ENCODE data around the gene TEAD3.
"Not testable (repeated sequence)": the region's sequence is repeated elsewhere in the genome, so short reads cannot be mapped to it uniquely, and the experiment has no call there.

The TEAD3 gene

DNA sequence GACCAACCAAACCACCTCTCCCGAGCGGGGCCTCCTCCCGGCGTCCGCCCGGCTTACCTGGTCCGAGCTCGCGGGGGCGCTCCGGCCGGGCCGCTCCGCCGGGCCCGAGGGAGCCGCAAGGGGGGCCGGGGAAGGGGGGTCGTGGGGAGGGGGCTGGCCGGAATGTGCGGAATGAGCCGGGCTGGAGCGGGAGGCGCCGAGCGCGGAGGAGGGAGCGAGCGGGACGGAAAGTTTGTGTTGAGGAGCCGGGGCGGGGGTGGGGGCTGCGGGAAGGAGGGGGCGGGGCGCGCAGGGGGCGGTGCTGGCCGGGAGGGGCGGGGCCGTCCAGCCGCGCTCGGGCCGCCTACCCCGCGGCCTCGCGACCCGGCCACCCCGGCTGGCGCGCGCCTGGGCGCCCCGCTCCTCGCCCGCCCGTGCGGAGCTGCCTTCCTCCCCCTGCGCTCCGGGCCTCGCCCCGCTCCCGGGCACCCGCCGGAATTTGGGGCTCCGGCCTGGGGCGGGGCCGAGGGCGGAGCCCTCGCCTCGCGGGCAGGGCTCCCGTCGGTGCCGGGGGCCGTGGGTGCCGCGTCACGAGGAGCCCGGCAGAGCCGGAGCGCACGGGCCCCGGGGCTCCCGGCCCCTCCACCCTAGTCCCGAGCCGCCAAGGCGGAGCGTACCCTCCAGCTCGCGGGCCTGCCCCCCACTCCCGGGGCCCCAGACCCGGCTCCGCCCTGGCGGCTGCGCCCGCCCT lies at the start of gene TEAD3:
TSS of gene TEAD3 (minus strand) at position 239 of the 730 bp plus-strand sequence.
- no peaks in the 10 kb centered on the region for H3K9me3 Mint-ChIP-seq
- peak within 1 kb of the TSS; percentile 73 for H3K4me3 Mint-ChIP-seq
- ATAC-seq (replicated peaks; ENCODE audit: extremely low read depth, poor library complexity, severe bottlenecking) = peak; percentile 35
- peak in 1 of 2 donors; percentile 17 for DNase-seq (ENCODE audit: low spot score in 2 of 2)
- H3K4me1 Mint-ChIP-seq = peaks cover 24% of the 10 kb centered on the region
- no peaks in the 10 kb centered on the region for H3K36me3 Mint-ChIP-seq (ENCODE audit: insufficient read depth)
- H3K27me3 Mint-ChIP-seq = peaks cover 34% of the 10 kb centered on the region
- no peak within 1 kb of the TSS for H3K27ac Mint-ChIP-seq (ENCODE audit: low read depth)

DNA sequence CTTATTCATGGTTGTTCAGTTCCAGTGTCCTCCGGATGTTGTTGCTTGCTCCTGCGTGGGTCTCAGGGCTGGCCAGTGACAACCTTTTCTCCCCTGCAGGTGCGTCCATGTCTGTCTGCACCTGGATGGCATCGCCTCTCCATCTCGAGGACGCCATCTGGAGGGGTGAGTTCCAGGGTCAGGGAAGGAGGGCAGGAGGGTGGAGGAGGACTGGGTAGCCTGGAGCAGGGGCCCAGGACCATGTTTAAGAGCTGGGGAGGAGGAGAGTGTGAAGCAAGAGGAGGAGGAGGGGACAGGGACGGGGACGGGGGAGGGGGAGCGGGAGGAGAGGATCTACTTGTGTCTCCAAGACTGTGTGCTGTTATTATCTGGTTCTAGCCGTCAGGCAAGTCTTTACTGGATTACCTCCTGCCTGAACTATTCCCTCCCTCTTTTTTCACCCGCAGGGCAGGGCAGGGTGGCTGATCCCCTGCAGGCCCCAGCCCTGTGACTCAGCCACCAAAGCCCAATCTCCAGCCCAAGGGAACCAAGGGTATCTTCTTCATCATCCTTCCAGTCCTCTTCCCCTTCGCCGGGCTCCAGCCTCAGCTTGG lies 48.0 kb upstream of the TEAD3 start:
- no peak for ATAC-seq (replicated peaks; ENCODE audit: extremely low read depth, poor library complexity, severe bottlenecking)
- H3K27me3 Mint-ChIP-seq = peaks cover 5% of the 10 kb centered on the region
- no peak overlapping the region for H3K4me3 Mint-ChIP-seq
- H3K27ac Mint-ChIP-seq (ENCODE audit: low read depth) = no peak overlapping the region
- H3K9me3 Mint-ChIP-seq = no peaks in the 10 kb centered on the region
- H3K4me1 Mint-ChIP-seq = no peaks in the 10 kb centered on the region
- no peak for DNase-seq (ENCODE audit: low spot score in 2 of 2)
- H3K36me3 Mint-ChIP-seq (ENCODE audit: insufficient read depth) = peaks cover 2% of the 10 kb centered on the region

DNA sequence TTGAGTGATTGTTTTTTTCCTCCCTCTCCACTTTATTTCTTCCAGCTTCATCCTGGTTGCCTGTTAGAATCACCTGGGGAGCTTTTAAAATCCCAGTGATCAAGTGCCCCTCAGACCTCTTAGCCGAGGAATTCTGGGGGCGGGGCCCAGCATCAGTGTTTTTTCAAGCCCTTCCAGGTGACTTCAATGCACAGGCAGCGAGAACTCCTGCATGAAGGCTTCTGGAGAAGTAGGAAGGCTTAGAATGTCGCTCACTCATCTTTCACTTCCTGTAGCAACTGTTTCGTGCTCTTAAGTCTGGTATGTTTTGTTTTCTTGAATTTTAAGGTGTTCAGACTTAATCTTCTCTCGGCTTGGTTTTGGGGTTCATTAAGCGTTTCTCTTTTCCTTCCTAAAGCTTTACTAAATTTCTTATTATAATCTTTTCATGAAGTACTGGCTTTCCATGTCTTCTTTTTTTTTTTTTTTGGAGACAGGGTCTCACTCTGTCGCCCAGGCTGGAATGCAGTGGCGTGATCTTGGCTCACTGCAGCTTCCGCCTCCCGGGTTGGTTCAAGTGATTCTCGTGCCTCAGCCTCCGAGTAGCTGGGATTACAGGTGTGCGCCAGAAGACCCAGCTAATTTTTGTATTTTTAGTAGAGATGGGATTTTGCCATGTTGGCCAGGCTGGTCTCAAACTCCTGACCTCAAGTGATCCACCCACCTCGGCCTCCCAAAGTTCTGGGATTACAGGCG lies 46.7 kb upstream of the TEAD3 start:
- DNase-seq (ENCODE audit: low spot score in 2 of 2) (no peak), ATAC-seq (replicated peaks; ENCODE audit: extremely low read depth, poor library complexity, severe bottlenecking) (no peak)
- Mint-ChIP-seq H3K4me1 (no peaks in the 10 kb centered on the region), H3K27me3 (no peaks in the 10 kb centered on the region), H3K36me3 (ENCODE audit: insufficient read depth) (peaks cover 2% of the 10 kb centered on the region), H3K9me3 (no peaks in the 10 kb centered on the region), H3K4me3 (no peak overlapping the region), H3K27ac (ENCODE audit: low read depth) (peak overlapping the region; percentile 60)

DNA sequence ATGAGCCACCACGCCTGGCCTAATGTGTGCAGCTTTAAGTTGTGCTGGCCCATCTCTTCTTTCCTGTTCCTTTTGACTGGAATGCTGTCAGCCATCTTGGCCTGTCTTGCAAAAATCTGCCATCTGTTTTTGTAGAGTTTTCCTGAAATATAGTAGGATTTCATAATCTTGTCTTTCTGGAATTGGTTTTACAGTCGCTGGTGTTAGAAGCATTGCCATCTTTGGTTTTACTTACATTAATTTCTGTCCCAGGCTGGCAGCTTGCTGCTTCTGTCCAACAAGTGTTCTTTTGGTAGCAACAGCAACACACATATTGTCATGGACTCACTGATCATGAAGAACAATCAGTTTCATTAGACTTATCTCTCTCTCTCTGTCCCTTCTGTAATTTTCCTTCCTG lies 45.0 kb upstream of the TEAD3 start:
- no peak for ATAC-seq (replicated peaks; ENCODE audit: extremely low read depth, poor library complexity, severe bottlenecking)
- Mint-ChIP-seq H3K4me1 (no peaks in the 10 kb centered on the region), H3K27me3 (no peaks in the 10 kb centered on the region), H3K36me3 (ENCODE audit: insufficient read depth) (no peaks in the 10 kb centered on the region), H3K9me3 (no peaks in the 10 kb centered on the region), H3K27ac (ENCODE audit: low read depth) (no peak overlapping the region), H3K4me3 (no peak overlapping the region)
- no peak for DNase-seq (ENCODE audit: low spot score in 2 of 2)

DNA sequence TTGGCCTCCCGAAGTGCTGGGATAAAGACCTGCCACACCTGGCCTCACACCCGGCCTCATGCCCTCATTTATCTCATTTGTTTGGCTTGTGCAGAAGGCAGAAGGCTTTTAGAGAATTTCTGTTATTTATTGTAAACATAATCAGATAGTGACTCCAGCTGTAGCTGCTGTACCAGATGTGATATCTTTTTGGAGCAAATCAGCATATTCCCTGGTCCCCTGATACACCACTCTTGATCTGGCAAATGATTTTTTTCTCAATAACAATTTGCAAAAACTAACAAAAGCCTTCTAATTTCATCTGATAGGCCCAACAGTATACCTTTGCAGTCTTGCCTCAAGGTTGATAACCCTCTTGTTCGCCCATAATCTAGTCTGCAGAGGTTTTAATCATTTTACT lies 42.3 kb upstream of the TEAD3 start:
- Mint-ChIP-seq H3K4me1 (peaks cover 5% of the 10 kb centered on the region), H3K27ac (ENCODE audit: low read depth) (no peak overlapping the region), H3K4me3 (no peak overlapping the region), H3K36me3 (ENCODE audit: insufficient read depth) (no peaks in the 10 kb centered on the region), H3K9me3 (no peaks in the 10 kb centered on the region), H3K27me3 (peaks cover 16% of the 10 kb centered on the region)
- DNase-seq (ENCODE audit: low spot score in 2 of 2) (no peak), ATAC-seq (replicated peaks; ENCODE audit: extremely low read depth, poor library complexity, severe bottlenecking) (no peak)

DNA sequence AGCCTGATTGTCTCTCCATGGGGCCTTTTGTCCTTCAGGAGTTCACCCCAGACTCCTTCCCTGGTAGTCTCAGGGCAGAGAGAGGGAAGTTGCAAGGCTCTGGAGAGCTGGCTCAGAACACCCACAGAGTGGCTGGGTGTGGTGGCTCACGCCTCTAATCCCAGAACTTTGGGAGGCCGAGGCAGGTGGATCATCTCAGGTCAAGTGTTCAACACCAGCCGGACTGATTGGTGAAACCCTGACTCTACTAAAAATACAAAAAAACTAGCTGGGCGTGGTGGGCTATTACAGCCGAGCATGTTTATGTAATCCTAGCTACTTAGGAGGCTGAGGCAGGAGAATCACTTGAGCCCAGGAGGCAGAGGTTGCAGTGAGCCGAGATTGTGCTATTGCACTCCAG lies 39.0 kb upstream of the TEAD3 start:
- not testable (repeated sequence) for H3K4me3 Mint-ChIP-seq; H3K36me3 Mint-ChIP-seq (ENCODE audit: insufficient read depth); H3K27ac Mint-ChIP-seq (ENCODE audit: low read depth); H3K4me1 Mint-ChIP-seq; H3K9me3 Mint-ChIP-seq; ATAC-seq (replicated peaks; ENCODE audit: extremely low read depth, poor library complexity, severe bottlenecking); DNase-seq (ENCODE audit: low spot score in 2 of 2)
- peaks cover 21% of the 10 kb centered on the region for H3K27me3 Mint-ChIP-seq

DNA sequence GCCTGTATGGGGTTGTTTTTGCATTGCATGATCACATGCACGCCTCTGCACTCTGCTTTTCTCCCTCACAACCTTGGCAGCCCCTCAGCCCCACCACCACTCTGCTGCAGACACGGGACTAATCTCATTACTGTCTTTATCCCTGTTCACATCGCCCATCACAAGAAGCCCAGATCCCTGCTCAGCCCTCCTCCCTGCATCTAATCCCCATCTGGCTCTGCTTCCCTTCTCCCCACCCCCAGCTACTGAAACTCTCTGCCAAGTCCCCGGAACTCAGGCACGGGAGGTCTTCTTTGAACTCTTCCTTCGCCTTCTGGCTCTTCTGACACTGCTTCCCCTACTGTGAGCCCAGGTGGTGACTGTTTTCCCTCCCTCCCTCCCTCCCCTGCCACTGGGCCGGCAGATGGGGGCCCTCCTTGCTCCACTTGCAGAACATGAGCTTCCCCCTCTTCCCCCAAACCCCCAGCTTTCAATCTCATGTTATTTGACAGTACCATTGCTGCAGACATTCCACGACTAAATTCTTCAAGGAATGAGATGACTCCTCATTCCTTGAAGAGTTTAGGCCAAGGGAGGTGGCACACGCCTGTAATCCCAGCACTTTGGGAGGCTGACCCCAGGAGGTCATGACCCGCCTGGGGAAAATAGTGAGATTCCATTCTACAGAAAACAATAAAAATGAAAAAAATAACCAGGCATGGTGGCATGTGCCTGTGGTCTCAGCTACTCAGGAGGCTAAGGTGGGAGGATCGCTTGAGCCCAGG lies 37.7 kb upstream of the TEAD3 start:
- DNase-seq (ENCODE audit: low spot score in 2 of 2) = no peak
- H3K36me3 Mint-ChIP-seq (ENCODE audit: insufficient read depth) = peaks cover 4% of the 10 kb centered on the region
- no peak for ATAC-seq (replicated peaks; ENCODE audit: extremely low read depth, poor library complexity, severe bottlenecking)
- peaks cover 6% of the 10 kb centered on the region for H3K4me1 Mint-ChIP-seq
- H3K27me3 Mint-ChIP-seq = peaks cover 21% of the 10 kb centered on the region
- H3K4me3 Mint-ChIP-seq = no peak overlapping the region
- no peak overlapping the region for H3K27ac Mint-ChIP-seq (ENCODE audit: low read depth)
- no peaks in the 10 kb centered on the region for H3K9me3 Mint-ChIP-seq

DNA sequence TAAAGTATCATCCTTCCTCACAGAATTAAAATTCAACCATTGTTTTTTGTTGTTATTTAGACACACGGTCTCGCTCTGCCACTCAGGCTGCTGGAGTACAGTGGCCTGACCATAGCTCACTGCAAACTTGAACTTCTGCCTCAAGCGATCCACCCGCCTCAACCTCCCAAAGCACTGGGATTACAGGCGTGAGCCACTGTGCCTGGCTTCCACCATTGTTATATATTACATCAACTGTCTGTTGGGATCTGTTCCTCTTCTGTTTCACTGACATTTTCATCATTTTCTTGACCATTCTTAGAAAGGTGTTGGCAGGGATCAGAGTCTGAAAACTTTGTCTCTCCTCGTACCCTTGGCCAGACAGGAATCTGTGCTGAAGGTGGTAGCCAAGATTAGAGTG lies 37.1 kb upstream of the TEAD3 start:
- H3K4me1 Mint-ChIP-seq = peaks cover 6% of the 10 kb centered on the region
- DNase-seq (ENCODE audit: low spot score in 2 of 2) = no peak
- peaks cover 21% of the 10 kb centered on the region for H3K27me3 Mint-ChIP-seq
- peaks cover 4% of the 10 kb centered on the region for H3K36me3 Mint-ChIP-seq (ENCODE audit: insufficient read depth)
- no peak for ATAC-seq (replicated peaks; ENCODE audit: extremely low read depth, poor library complexity, severe bottlenecking)
- H3K27ac Mint-ChIP-seq (ENCODE audit: low read depth) = no peak overlapping the region
- no peaks in the 10 kb centered on the region for H3K9me3 Mint-ChIP-seq
- no peak overlapping the region for H3K4me3 Mint-ChIP-seq

DNA sequence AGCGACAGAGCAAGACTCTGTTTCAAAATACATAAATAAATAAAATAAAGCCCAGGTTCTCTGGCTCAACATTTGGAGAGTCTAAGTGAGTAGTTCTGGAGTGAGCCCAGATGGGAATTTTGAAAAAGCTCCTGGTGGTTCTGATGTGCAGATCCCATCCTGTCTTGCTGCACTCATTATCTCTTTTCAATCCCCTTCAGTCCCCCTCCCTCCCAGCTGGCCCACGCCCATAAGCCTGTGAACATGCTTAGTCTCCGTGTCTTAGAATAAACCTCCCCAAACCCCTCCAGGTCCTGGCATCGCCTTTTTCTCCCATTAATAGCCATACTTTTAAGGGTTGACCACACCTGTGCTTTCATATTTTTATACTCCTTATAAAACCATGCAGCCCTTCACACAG lies 35.2 kb upstream of the TEAD3 start:
- Mint-ChIP-seq H3K27me3 (peaks cover 21% of the 10 kb centered on the region), H3K4me1 (peaks cover 6% of the 10 kb centered on the region), H3K4me3 (no peak overlapping the region), H3K36me3 (ENCODE audit: insufficient read depth) (peaks cover 4% of the 10 kb centered on the region), H3K9me3 (no peaks in the 10 kb centered on the region), H3K27ac (ENCODE audit: low read depth) (no peak overlapping the region)
- ATAC-seq (replicated peaks; ENCODE audit: extremely low read depth, poor library complexity, severe bottlenecking) = no peak
- DNase-seq (ENCODE audit: low spot score in 2 of 2) = no peak

DNA sequence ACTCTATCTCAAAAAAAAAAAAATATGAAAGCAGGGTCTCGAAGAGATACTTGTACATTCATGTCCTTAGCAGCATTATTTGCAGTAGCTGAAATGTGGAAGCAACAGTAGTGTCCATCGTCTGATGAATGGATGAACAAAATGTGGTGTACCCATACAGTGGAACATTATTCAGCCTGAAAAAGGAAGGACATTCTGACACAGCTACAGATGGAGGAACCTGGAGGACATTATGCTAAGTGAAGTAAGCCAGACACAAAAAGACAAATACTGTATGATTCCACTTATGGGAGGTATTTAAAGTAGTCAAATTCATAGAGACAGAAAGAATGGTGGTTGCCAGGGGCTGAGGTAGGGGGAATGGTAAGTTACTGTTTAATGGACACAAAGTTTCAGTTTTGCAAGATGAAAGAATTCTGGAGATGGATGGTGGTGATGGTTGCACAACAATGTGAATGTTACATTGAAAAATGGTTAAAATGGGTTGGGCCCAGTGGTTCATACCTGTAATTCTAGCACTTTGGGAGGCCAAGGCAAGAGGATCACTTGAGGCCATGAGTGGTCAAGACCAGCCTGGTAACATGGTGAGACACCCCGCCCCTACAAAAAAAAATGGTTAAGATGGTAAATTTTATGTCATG lies 27.6 kb upstream of the TEAD3 start:
- Mint-ChIP-seq H3K36me3 (ENCODE audit: insufficient read depth) (peaks cover 6% of the 10 kb centered on the region), H3K27ac (ENCODE audit: low read depth) (peak overlapping the region; percentile 62), H3K4me1 (peaks cover 28% of the 10 kb centered on the region), H3K9me3 (no peaks in the 10 kb centered on the region), H3K27me3 (no peaks in the 10 kb centered on the region), H3K4me3 (no peak overlapping the region)
- ATAC-seq (replicated peaks; ENCODE audit: extremely low read depth, poor library complexity, severe bottlenecking) (no peak), DNase-seq (ENCODE audit: low spot score in 2 of 2) (no peak)

DNA sequence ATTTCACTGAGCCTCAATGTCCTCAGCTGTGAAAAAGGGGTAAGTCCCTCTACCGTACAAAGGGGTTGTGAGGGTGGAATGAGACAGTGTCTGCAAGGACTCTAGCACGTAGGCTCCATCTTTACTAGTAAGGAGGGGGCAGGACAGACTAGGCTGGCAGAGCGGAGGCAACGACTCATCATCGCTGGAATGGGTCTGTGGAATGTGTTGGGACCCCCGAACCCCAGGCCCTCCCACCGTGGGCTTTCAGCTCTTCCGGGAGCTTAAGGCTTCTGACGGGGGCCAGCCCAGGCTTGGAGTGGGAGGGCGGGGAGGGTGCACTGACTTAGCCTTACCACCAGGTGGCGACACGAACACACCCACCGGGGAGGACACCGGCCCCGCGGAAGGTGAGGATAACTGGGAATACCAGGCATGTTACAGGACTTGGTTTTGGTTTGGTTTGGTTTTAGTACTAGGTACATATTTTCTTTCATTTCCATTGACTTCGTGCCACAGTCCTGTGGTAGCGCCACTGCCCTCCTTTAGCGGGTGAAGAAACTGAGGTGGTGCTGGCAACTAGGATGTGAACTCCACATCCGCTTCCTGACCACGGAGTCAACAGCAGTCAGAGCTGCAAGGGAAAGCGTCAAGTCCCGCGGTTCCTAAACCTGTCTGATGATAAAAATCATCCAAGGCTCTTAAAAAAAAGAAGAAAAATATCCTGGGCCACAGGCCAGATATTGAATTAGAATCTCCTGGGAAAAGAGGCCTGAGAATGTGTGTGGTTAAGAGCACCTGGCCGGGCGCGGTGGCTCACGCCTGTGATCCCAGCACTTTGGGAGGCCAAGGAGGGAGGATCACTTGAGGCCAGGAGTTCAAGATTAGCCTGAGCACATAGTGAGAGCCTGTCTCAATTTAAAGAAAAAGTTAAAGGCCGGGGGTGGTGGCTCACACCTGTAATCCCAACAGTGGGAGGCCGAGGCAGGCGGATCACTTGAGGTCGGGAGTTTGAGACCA lies 26.1 kb upstream of the TEAD3 start:
- Mint-ChIP-seq H3K4me3 (peak overlapping the region; percentile 57), H3K4me1 (peaks cover 28% of the 10 kb centered on the region), H3K27me3 (no peaks in the 10 kb centered on the region), H3K9me3 (no peaks in the 10 kb centered on the region), H3K36me3 (ENCODE audit: insufficient read depth) (peaks cover 6% of the 10 kb centered on the region), H3K27ac (ENCODE audit: low read depth) (no peak overlapping the region)
- DNase-seq (ENCODE audit: low spot score in 2 of 2) = peak; percentile 53 to 73
- ATAC-seq (replicated peaks; ENCODE audit: extremely low read depth, poor library complexity, severe bottlenecking) = peak; percentile 96

All from central memory CD8-positive, alpha-beta T cell (primary cell).